Measurements from ENCODE around the gene NBEA. TPM values are rescaled to one million over a fixed set of nuclear protein-coding genes. Genes with fewer than 3 reads are reported as not detected.
A peak's percentile ranks its signal among the peaks of the same experiment; 100 is the strongest.

The NBEA gene
- total and polyA plus RNA-seq, 2 experiments from 2014 or later, result 2.6 to 12.3 TPM

DNA sequence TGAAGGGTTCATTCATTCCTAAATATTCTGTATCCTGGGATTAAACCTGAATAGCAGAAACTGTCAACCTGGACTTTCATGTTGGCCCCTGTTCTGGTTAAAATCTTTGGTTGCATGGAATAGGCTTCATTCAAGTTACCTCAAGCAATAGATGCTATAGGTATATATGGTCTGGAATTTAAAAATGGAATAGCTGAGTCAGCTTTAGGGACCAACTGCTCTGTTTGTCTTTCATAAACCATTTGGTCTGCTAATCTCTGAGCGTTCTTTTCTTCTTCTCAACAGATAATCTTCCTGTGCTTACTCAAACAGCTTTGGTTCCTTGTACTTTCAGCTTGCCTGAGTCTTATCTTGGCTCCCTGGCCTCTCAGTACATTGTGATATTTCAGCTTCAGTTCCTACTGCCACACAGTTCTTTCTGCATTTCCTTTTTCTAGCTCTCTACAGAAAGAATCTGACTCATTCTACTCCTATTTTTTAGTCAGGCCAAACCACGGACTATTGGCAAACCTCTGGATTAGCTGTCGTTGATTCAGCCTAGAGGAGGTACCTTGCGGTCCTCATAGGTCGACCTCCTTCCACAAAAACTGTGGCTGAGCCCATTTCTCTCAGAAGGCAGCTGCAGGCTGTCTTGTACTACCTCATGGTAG, 570.3 kb downstream of the NBEA start:
- no peak for TF ChIP-seq EZH2 (IDR thresholded peaks at IDR 0.05; ENCODE audit: borderline replicate concordance)
- TF ChIP-seq, protein P1, sequence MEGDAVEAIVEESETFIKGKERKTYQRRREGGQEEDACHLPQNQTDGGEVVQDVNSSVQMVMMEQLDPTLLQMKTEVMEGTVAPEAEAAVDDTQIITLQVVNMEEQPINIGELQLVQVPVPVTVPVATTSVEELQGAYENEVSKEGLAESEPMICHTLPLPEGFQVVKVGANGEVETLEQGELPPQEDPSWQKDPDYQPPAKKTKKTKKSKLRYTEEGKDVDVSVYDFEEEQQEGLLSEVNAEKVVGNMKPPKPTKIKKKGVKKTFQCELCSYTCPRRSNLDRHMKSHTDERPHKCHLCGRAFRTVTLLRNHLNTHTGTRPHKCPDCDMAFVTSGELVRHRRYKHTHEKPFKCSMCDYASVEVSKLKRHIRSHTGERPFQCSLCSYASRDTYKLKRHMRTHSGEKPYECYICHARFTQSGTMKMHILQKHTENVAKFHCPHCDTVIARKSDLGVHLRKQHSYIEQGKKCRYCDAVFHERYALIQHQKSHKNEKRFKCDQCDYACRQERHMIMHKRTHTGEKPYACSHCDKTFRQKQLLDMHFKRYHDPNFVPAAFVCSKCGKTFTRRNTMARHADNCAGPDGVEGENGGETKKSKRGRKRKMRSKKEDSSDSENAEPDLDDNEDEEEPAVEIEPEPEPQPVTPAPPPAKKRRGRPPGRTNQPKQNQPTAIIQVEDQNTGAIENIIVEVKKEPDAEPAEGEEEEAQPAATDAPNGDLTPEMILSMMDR (IDR thresholded peaks at IDR 0.05; ENCODE audit: poor library complexity), result no peak
- TF ChIP-seq EZH2phosphoT487 (IDR thresholded peaks at IDR 0.05; ENCODE audit: low read depth, severe bottlenecking, unreplicated experiment), result no peak
- peak; percentile 38 for DNase-seq (ENCODE audit: low spot score)
- Histone ChIP-seq H3K9me3 (ENCODE audit: low read depth) (no peaks in the 10 kb centered on the region), H3K36me3 (replicated peaks; ENCODE audit: insufficient read depth, low read depth) (no peaks in the 10 kb centered on the region), H2AFZ (no peak overlapping the region), H3K79me2 (no peaks in the 10 kb centered on the region), H3K4me1 (ENCODE audit: insufficient read depth) (no peaks in the 10 kb centered on the region), H3K9me2 (replicated peaks; ENCODE audit: insufficient read depth) (no peaks in the 10 kb centered on the region), H3K27me3 (no peaks in the 10 kb centered on the region), H3K4me3 (no peak overlapping the region), H3K27ac (no peak overlapping the region), H3K4me2 (peak overlapping the region; percentile 42), H4K20me1 (ENCODE audit: insufficient read depth, poor library complexity, severe bottlenecking) (no peaks in the 10 kb centered on the region)
- 51% methylated on average over 5 of the region's 5 CpGs for WGBS (ENCODE audit: low lambda C conversion rate, missing lambda C conversion rate)

DNA sequence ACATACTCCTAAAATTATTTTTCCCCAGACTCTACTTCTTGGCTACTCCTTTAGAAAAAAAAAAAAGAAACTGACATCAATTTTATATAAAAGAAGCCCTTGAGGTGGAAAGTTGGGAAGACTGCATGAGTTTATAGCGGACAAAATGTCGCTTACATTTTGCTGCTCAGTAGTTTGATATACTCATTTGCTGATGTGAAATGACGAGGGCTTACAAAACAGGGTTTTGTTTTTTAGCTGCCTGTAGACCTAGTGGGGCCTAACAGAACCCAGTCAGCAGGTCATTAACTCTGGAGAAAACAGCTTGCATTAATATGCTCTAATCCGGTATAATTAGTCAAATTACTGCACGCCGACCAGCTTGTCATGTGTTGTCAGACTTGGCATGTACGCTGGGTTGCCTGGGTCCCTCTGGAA, 572.0 kb downstream of the NBEA start:
- Histone ChIP-seq H3K9me3 (ENCODE audit: low read depth) (no peaks in the 10 kb centered on the region), H3K27me3 (no peaks in the 10 kb centered on the region), H3K4me3 (no peak overlapping the region), H3K4me2 (no peak overlapping the region), H3K9me2 (replicated peaks; ENCODE audit: insufficient read depth) (no peaks in the 10 kb centered on the region), H3K4me1 (ENCODE audit: insufficient read depth) (no peaks in the 10 kb centered on the region), H3K36me3 (replicated peaks; ENCODE audit: insufficient read depth, low read depth) (no peaks in the 10 kb centered on the region), H2AFZ (no peak overlapping the region), H4K20me1 (ENCODE audit: insufficient read depth, poor library complexity, severe bottlenecking) (no peaks in the 10 kb centered on the region), H3K79me2 (no peaks in the 10 kb centered on the region), H3K27ac (no peak overlapping the region)
- no peak for DNase-seq (ENCODE audit: low spot score)
- TF ChIP-seq EZH2phosphoT487 (IDR thresholded peaks at IDR 0.05; ENCODE audit: low read depth, severe bottlenecking, unreplicated experiment), result no peak
- TF ChIP-seq EZH2 (IDR thresholded peaks at IDR 0.05; ENCODE audit: borderline replicate concordance), result no peak
- TF ChIP-seq, protein P1 (IDR thresholded peaks at IDR 0.05; ENCODE audit: poor library complexity), result no peak
- WGBS (ENCODE audit: low lambda C conversion rate, missing lambda C conversion rate), result 91% methylated on average over 7 of the region's 7 CpGs

DNA sequence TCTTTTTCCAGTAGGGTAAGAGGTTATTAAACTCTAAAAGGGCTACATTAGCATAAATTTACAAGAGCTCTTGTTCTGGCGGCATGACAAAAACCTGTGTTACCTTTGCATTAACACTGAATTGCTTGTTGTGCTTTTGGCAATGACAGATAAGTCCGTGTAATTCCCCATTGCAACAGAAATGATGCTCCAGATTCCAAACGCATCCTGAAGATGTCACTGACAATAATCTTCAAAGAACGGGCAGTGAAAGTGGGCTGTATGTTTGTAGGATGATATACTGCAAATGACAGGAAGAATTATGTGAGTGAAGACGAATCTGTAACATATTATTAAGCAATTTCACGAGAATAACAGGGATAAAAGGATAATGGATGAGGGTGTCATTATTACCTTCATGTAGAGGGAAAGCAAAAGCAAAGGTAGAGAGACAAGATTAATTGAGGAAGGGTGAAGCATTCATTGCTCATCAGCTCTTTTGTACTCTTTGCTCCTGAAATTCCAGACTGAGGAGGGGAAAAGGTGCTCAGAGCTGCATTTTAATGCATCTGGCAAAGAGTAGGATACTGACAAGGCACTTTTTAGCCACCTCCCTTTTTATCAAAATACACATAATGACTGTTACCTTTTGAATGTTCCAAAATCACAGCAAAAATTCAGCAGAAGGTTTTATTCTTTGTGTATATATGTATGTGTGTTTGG, 572.9 kb downstream of the NBEA start:
- no peaks in the 10 kb centered on the region for H3K79me2 ChIP-seq
- H3K9me2 ChIP-seq (replicated peaks; ENCODE audit: insufficient read depth), result no peaks in the 10 kb centered on the region
- TF ChIP-seq EZH2phosphoT487 (IDR thresholded peaks at IDR 0.05; ENCODE audit: low read depth, severe bottlenecking, unreplicated experiment) (no peak), EZH2 (IDR thresholded peaks at IDR 0.05; ENCODE audit: borderline replicate concordance) (no peak)
- TF ChIP-seq, protein P1 (IDR thresholded peaks at IDR 0.05; ENCODE audit: poor library complexity), result no peak
- H3K4me3 ChIP-seq, result no peak overlapping the region
- no peaks in the 10 kb centered on the region for H3K9me3 ChIP-seq (ENCODE audit: low read depth)
- no peaks in the 10 kb centered on the region for H3K4me1 ChIP-seq (ENCODE audit: insufficient read depth)
- no peak overlapping the region for H3K4me2 ChIP-seq
- H3K36me3 ChIP-seq (replicated peaks; ENCODE audit: insufficient read depth, low read depth), result no peaks in the 10 kb centered on the region
- no peak for DNase-seq (ENCODE audit: low spot score)
- 46% methylated on average over 6 of the region's 6 CpGs for WGBS (ENCODE audit: low lambda C conversion rate, missing lambda C conversion rate)
- H3K27ac ChIP-seq, result no peak overlapping the region
- no peaks in the 10 kb centered on the region for H3K27me3 ChIP-seq
- H4K20me1 ChIP-seq (ENCODE audit: insufficient read depth, poor library complexity, severe bottlenecking), result no peaks in the 10 kb centered on the region
- H2AFZ ChIP-seq, result no peak overlapping the region

Data from hepatocyte (in vitro differentiated cells).